HG02938 (cell line): Measurements from ENCODE around the gene BCO2.

ENCODE experiments used
- ATAC-seq: cut with Tn5 transposase; IDR thresholded peaks from one replicate; pipeline ENCODE4 v1.9.1; 2021; ENCODE audit warnings: mild to moderate bottlenecking, moderate library complexity; ENCODE audit not compliant: unreplicated experiment

The BCO2 gene

GRCh38 chr11:112241486-112241885 lies 66.2 kb downstream of the BCO2 start:
- ATAC-seq = no peak

- no peak for ATAC-seq
These were observed 71.9 kb downstream of the BCO2 start for GRCh38 chr11:112247201-112247600.

- ATAC-seq = no peak
These were observed 72.9 kb downstream of the BCO2 start for GRCh38 chr11:112248201-112248600.

GRCh38 chr11:112249871-112250610 lies 74.7 kb downstream of the BCO2 start:
- ATAC-seq = no peak

- no peak for ATAC-seq
These were observed 78.4 kb downstream of the BCO2 start for GRCh38 chr11:112253605-112254242.

- no peak for ATAC-seq
These were observed 79.9 kb downstream of the BCO2 start for GRCh38 chr11:112255067-112255720.

- ATAC-seq = no peak
These were observed 85.2 kb downstream of the BCO2 start, which contains the start of gene PLET1 for GRCh38 chr11:112260490-112260889. TSS of gene PLET1 (minus strand) at chr11:112260860. CDS start at chr11:112260589, 271 bp downstream.

- no peak for ATAC-seq
These were observed 90.5 kb downstream of the BCO2 start for GRCh38 chr11:112265659-112266409.

- no peak for ATAC-seq
These were observed 91.1 kb downstream of the BCO2 start for GRCh38 chr11:112266410-112266778.

- no peak for ATAC-seq
These were observed 91.9 kb downstream of the BCO2 start for GRCh38 chr11:112267188-112267591.

- no peak for ATAC-seq
These were observed 93.1 kb downstream of the BCO2 start for GRCh38 chr11:112268406-112268805.
